GM19452 (cell line): Measurements from ENCODE around the gene MUC20.
"Not testable (repeated sequence)": the region's sequence is repeated elsewhere in the genome, so short reads cannot be mapped to it uniquely, and the experiment has no call there.

Source experiments
- ATAC-seq: cut with Tn5 transposase; IDR thresholded peaks from one replicate; pipeline ENCODE4 v1.9.1; 2021; ENCODE audit not compliant: unreplicated experiment

MUC20 gene

DNA sequence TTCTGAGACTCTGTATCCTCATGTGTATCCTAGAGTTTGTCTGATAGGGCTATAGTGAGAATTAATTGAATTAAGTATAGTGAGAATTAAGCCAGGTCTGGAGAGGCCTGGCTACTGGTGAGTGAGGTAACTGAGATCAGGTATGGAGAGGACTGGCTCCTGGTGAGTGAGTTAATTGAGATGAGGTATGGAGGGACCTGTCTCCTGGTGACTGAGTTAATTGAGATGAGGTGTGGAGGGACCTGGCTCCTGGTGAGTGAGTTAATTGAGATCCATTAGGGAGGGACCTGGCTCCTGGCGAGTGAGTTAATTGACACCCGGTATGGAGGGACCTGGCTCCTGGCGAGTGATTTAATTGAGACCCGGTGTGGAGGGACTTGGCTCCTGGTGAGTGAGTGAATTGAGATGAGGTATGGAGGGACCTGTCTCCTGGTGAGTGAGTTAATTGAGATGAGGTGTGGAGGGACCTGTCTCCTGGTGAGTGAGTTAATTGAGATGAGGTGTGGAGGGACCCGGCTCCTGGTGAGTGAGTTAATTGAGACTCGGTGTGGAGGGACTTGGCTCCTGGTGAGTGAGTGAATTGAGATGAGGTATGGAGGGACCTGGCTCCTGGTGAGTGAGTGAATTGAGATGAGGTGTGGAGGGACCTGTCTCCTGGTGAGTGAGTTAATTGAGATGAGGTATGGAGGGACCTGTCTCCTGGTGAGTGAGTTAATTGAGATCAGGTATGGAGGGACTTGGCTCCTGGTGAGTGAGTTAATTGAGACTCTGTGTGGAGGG lies 10.5 kb upstream of the MUC20 start:
- not testable (repeated sequence) for ATAC-seq

DNA sequence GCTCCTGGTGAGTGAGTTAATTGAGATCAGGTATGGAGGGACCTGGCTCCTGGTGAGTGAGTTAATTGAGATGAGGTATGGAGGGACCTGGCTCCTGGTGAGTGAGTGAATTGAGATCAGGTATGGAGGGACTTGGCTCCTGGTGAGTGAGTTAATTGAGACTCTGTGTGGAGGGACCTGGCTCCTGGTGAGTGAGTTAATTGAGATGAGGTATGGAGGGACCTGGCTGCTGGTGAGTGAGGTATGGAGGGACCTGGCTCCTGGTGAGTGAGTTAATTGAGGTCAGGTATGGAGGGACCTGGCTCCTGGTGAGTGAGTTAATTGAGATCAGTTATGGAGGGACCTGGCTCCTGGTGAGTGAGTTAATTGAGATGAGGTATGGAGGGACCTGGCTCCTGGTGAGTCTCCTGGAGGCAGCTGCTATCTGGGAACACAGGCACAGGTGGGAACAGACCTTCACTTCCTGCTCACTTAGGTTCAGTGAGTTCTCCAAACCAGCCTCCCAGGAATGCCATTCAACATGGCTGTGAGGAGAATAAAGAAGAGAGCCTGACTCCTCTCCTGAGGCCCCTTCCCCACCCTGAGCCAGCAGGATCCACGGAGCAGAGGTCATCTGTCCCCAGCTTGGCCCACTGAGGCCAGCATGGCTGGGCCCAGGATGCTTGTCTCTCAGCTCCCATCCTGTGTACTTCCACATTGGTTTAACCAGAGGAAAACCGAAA lies 9.5 kb upstream of the MUC20 start:
- ATAC-seq: not testable (repeated sequence)

DNA sequence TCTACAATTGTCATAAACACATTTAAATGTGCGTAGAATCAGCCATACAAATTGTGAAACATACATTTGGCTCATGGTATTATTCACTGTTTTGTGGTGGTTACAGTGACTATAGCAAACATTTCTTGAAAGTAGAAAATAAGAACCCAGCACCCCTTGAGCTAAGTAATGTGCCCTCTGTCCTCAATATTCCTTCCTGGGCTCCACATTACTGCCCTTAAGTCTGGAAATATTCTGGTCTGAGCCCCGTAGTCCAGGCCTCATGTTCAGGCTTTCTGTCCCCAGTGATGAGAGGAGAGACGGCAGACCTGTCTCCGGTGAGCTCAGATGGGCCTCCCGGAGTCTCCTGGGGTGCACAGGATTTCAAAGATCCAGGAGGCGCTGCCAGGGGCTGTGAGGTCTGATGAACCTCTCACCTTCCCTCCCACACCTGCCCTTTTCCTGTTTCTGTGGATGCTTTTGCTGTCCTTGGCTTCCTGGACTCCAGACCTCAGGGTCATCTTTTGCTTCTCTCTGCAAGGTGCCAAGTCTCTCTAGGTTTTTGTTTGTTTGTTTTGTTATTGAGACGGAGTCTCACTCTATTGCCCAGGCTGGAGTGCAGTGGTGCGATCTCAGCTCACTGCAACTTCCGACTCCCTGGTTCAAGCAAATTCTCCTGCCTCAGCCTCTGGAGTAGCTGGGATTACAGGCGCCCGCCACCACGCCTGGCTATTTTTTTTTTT lies 8.8 kb upstream of the MUC20 start:
- no peak for ATAC-seq

DNA sequence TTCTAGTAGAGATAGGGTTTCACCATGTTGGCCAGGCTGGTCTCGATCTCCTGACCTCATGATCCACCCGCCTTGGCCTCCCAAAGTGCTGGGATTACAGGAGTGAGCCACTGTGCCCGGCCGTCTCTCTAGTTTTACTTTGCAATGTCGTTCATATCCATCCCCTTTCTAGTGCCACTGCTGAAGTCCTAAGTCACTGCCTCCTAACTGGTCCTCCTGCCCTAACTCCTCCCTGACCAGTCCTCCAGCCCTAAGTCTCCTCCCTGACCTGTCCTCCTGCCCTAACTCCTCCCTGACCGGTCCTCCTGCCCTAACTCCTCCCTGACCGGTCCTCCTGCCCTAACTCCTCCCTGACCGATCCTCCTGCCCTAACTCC lies 8.3 kb upstream of the MUC20 start:
- ATAC-seq: not testable (repeated sequence)

DNA sequence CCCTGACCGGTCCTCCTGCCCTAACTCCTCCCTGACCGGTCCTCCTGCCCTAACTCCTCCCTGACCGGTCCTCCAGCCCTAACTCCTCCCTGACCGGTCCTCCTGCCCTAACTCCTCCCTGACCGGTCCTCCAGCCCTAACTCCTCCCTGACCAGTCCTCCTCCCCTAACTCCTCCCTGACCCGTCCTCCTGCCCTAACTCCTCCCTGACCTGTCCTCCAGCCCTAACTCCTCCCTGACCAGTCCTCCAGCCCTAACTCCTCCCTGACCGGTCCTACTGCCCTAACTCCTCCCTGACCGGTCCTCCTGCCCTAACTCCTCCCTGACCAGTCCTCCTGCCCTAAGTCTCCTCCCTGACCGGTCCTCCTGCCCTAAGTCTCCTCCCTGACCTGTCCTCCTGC lies 7.6 kb upstream of the MUC20 start:
- ATAC-seq: not testable (repeated sequence)

DNA sequence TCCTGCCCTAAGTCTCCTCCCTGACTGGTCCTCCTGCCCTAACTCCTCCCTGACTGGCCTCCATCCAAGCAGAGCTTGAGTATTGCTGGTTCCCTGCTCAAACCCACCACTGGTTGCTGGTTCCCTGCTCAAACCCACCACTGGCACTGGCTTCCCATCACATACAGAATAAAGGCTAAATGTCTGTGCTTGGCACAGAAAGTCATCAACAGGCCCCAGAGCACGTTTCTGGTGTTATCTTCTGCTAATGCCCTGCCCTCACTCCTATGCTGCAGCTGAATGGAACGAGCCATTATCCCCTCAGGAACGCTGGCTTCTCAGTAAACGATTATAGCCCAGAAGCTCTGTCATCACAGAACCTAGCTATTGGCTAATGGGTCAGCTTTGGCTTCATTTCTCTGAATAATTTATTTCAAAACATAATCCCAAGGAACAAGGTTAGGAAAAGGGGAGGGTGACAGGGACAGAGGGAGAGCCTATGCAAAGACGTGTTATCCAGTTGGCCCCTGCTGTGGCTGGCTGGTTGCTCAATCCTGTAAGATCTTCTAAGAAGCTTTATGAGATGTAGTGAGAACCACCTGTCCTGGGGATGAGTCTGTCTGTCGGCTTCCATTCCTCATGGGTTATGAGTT lies 6.3 kb upstream of the MUC20 start:
- no peak for ATAC-seq

DNA sequence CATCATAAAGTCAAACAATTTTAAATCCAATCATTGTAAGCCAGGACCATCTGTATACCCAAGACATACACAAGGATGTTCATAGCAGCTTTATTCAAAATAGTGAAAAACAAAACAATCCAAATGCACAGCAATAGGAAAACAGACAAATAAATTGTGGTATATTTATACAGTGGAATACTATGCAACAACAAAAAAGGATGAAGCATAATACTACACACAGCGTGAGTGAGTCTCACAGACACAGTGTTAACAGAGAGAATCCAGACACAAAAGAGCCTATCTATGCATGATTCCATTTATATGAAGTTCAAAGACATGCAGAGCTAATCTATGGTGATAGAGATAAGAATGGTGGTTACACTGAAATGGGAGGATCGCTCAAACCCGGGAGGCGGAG lies 5.6 kb upstream of the MUC20 start:
- ATAC-seq: no peak

DNA sequence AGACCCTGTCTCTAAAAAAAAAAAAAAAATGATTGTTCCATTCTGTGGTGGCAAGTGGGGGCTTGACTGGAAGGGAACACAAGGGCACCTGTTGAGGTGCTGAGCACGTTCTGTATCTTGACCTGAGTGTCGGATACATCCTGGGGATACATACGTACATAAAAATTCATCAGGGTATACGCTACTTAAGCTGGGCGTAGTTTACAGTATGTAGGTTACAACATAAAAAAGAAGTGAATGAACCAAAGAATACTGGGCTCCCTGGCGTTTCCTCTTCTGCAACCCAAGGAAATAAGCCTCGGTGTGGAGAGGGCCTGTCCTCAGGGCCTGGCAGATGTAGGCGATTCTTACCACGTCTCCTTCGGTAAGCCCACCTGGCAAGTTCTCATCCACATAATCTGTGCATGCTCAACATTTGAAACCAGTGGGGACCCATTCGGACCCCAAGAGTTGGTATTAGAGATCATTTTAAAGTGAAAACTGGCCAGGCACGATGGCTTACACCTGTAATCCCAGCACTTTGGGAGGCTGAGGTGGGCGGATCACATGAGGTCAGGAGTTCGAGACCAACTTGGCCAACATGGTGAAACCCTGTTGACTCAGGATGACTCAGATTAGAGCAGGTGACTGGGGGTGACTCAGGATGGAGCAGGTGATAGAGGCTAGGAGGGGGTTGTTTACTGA lies 5.1 kb upstream of the MUC20 start:
- ATAC-seq: no peak

DNA sequence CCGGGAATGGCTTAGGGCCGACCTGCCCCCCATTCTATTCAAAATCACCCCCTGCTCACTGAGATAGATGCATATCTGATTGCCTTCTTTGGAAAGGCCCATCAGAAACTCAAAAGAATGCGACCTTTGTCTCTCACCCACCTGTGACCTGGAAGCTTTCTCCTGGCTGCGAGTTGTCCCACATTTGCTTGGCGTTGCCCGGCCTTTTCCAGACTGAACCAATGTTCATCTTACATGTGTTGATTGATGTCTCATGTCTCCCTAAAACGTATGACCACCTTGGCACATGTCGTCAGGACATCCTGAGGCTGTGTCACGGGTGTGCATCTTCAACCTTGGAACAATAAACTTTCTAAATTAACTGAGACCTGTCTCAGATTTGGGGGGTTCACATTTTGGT lies 3.4 kb upstream of the MUC20 start:
- ATAC-seq: no peak

DNA sequence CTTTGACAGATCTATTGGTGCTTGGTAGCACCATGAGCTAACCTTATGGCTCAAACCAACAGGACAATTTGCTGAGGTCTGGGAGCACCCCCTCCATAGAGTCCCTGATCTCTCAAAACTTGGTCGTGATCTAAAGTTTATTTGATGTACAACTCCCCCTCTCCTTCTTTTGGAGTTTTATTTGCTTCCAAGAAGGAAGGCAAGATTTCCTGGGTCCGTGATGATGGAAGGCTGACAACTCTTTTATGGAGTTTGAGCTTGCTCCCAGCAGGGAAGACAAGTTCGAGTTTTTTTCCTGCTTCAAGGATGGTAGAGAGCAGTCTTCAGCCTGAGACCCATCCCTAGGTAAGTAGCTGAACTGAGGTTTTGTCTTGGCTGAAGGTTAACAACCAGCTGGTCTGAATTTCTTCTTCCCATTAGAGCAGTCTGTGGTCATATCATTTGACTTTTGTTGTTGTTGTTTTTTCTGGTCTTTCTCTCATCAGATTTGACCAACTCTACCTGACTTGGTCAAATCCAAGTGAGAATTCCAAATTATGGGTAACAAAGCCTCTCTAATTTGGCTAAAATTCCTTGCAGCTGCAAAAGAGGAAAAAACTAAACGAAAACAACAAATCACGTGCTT lies 2.8 kb upstream of the MUC20 start:
- no peak for ATAC-seq

DNA sequence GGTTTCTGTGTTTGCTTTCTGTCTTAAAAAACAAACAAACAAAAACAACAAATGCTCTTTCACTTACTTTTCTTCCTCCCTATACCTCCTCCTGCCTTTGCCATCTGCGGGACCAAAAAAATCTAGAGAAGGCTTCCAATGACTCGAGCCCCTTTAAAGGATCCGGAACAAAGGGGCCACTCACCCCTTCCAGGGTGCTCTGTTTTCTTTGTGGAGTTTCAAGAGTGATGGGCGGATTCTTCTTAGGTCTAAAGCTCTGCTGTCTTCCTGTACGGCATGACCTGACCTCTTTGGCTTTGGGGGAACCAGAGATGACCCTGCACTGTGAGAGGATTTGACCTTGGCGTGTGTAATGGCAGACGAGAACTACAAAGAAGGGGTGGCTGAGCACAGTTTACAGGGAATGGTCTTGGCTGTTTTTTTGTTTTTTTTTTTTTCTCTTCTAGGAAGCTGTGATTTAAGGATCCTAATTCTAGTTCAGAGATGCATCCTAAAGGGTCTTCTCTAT lies 2.2 kb upstream of the MUC20 start:
- no peak for ATAC-seq

DNA sequence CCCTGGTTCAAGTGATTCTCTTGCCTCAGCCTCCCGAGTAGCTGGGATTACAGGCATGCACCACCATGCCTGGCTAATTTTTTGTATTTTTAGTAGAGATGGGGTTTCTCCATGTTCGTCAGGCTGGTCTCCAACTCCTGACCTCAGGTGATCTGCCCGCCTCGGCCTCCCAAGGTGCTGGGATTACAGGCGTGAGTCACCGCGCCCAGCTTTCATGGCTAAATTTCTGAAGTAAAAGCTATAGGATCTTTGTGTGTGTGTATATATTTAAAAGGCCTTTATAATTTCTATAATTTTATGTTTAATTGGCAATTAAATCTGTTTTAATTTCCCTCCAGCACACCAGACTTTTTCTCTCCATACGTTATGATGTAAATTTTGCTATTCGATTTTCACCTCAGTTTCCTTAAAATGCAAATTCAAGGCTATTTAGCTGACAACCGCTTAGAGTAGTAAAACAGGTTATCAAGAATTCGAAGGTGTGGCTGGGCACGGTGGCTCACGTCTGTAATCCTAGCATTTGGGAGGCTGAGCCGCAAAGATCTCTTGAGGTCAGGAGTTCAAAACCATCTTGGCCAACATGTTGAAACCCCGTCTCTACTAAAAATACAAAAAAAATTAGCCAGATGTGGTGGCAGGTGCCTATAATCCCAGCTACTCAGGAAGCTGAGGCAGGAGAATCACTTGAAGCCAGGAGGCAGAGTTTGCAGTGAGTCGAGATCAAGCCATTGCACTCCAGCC lies 1.1 kb upstream of the MUC20 start:
- ATAC-seq: not testable (repeated sequence)

DNA sequence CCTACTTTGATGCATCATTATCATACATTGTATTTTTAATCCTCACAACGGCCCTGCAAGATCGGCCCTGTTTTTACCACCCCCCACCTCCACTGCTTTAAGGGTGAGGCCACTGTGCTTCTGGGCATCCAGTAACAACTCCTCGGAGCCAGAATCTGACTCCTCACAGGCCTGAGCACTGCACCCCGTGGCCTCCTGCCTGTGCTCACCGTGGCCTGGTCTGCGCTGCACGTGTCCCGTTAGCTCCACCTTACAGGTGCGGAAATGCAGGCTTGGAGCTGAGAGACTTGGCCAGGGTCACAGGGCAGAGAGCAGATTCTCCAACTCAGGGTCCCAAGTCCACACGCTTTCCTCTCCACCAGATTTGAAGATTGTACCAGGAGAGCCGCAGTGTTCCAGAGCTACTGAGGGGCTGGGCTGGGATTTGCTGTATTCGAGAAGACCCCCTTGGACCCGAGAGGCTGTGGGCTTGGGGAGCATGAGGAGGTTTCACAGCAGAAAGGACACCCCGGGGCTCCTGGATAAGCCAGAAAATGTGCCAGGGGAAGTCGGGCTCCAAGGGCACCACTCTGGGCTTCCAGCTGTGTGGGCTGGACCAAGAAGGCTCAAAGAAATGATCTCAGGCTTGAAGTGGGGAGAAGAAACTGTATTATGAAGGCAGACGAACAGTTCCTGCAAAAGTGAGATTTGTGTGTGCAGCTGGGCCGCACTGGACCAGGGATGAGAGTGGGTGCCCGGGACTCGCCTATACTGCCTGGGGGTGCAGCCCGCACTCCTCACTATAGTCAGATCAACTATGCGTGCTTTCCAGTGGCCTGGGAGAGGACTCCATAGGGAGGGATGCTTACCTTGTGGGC lies 1.6 kb downstream of the MUC20 start:
- ATAC-seq: not testable (repeated sequence)

DNA sequence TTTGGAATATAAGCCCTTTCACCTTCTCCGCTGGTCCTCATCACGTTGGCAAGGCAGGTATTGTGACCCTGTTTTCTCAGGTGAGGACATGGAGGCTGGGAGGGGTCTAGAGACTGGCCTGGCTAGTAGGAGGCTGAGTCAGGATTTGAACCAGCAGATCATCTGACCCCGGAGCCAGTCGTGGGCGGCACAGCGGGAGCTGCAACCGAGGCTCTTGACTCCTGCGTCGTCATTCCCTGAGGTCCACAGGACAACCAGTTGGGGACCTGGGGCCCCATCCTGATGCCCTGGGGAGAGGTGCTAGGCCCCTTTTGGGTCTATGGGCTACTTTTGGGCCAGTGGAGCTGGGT lies 2.2 kb downstream of the MUC20 start:
- ATAC-seq: not testable (repeated sequence)

DNA sequence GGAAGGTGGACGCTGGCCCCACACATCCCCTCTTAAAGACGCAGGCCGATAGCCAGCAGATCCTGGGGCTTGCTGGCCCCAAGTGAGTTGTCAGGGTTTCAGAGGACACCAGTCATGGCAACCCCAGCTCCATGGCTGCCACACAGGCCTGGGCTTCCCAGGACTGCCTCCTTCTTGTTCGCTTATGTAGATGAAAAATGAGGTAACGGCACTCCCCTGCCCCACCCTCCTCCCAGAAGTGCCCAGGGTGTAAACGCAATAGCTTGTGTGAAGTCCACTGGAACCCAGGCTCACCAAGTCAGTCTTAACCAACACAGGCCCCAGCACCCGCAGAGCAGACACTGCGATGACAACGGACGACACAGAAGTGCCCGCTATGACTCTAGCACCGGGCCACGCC lies 3.6 kb downstream of the MUC20 start:
- ATAC-seq: not testable (repeated sequence)

DNA sequence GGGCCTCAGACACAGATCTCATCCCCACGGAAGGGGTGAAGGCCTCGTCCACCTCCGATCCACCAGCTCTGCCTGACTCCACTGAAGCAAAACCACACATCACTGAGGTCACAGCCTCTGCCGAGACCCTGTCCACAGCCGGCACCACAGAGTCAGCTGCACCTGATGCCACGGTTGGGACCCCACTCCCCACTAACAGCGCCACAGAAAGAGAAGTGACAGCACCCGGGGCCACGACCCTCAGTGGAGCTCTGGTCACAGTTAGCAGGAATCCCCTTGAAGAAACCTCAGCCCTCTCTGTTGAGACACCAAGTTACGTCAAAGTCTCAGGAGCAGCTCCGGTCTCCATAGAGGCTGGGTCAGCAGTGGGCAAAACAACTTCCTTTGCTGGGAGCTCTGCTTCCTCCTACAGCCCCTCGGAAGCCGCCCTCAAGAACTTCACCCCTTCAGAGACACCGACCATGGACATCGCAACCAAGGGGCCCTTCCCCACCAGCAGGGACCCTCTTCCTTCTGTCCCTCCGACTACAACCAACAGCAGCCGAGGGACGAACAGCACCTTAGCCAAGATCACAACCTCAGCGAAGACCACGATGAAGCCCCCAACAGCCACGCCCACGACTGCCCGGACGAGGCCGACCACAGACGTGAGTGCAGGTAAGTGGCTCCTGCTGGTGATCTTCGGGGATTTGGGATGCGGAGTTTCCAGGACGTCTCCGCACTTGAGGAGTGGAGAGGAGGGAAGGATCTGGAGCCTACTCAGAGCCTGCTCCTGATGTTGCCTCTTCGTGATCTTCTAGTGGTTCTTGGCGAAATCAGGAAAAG lies 5.3 kb downstream of the MUC20 start:
- not testable (repeated sequence) for ATAC-seq

DNA sequence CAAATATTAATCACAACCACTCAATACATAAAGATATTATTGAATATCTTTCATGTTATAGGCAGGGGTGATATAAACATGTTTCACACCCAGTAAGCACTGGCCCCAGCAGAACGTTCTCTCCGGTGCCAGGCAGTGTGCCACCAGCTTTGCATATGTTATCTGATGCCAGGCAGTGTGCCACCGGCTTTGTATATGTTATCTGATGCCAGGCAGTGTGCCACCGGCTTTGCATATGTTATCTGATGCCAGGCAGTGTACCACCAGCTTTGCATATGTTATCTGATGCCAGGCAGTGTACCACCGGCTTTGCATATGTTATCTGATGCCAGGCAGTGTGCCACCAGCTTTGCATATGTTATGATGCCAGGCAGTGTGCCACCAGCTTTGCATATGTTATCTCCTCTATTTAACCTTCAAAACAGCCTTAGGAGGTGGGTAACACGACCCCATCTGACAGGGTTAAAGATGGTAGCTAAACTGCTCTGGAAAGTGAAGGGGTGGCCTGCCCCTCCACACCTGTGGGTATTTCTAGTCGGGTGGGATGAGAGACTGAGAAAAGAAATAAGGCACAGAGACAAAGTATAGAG lies 6.9 kb downstream of the MUC20 start:
- no peak for ATAC-seq
